Fibroblast of skin of back (primary cell): Measurements from ENCODE around the gene STX1B.

Experiments used
- DNase-seq: peaks from one replicate; pipeline ENCODE4 v3.0.0-alpha.2; 2013

The STX1B gene

DNA sequence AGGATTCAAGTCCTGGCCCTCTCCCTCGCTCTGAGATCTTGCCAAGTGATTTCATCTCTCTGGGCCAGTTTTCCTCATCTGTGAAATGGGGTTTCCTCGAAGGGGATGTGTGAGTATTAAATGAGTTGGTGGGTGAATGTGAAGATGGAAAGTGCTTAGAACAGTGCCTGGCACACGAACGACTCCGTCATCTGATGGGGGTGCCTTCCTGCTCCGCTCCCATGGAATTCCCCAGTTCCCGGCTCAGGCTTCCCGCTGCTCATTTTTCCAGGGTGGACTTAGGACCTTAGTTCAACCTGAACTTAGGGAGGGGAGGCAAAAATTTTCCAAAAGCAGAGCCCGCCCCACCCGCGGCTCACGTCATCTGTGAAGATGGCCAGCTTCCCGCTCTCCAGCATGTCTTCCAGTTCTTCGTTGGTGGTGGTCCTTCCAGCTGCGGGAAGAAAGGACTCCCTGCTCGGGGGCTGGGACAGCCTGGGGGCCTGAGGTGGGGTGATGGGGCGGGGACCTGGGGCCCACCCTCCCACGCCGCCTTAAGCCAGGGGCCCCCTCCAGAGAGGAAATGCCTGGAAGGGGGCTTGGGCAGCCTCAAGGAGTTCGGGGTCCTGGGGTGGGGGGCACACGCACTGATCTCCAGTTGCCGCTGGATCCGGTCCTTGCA is 14.0 kb downstream of the STX1B start:
- DNase-seq = no peak

DNA sequence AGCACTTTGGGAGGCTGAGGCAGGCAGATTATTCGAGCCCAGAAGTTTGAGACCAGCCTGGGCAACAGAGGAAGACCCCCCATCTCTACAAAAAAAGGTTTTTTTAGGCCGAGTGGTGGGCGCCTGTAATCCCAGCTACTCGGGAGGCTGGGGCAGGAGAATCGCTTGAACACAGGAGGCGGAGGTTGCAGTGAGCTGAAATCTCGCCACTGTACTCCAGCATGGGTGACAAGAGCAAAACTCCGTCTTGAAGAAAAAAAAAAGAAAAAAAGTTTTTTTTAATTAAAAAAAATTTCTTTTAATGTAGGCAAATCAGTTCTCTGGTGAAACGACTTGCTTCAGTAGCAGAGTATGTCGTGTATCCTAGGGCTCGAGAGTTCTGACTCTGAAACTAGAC is 14.5 kb downstream of the STX1B start:
- DNase-seq = no peak

DNA sequence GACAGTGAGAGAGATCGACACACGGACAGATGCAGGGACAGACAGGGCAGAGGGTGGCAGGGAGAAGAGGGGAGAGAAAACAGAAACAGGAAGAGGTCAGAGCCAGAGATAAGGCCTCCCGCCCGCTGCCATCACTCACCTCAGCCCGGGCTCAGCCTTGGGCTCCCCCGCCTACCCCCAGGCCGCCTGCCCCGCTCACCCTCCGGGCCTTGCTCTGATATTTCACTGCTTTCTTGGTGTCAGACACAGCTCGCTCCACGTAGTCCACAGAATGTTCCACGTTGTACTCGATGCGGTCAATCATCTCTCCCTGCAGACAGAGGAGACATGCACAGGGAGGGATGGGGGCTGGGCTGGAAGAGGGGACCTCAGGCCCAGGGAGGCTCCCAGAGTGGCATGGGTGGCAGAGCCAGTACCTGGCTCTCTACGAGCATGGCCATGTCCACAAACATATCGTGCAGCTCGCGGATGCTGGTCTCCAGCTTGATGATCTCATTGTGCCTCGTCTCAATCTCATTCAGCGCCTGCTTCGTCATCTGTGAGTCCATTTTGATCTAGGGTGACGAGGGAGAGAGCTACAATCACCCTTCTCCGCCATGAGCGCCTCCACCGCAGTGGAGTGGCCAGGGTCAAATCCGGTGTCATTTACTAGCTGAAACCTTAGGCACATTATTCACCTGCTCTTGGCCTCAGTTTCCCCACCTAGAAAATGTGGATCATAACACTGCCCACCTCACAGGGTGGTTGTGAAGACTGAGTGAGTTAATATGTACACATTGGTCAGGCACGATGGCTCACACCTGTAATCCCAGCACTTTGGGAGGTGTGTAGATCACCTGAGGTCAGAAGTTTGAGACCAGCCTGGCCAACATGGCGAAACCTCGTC is 17.3 kb downstream of the STX1B start:
- DNase-seq = no peak

DNA sequence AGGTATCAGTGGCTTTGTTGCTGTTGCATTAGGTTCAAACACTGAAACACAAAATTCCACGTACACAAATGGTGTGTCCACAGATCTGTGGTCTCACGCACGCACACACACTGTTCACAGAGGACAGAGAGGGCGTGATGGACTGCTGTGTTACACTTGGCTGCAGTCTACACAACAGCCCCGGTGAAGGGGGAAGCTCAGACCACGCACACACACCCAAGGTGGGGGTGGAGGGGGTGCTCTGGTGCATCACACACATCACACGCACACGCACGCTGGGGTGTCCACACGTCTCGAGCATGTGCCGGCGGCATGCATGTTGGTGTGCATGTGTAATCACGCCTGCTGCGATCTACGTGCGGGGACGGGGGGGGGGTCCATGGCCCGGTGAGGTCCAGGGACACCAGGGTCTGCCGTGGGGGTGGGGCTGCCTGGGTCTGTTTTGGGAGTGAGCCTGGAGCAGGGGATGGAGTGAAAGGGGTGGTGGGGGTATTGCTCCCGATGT is 18.1 kb downstream of the STX1B start:
- no peak for DNase-seq

DNA sequence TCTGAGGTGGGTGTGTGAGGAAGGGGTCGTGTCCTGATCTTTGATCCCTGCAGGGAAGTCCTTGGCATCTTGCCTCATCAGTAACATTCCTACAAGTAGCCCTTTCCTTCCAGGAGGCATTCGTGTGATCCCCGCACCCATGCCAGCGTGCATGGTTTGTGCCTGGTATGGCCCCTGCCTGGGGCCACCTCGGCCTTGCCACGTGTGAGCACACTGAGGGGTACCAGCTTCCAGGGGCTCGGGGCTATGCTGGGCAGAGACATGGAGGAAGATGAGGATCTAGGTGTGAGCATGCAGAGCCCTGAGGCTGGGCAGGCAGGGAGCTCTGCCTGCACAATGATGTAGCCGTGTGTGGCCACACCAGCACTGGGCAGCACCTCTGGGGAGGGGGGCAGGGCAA is 19.4 kb downstream of the STX1B start:
- DNase-seq = no peak

DNA sequence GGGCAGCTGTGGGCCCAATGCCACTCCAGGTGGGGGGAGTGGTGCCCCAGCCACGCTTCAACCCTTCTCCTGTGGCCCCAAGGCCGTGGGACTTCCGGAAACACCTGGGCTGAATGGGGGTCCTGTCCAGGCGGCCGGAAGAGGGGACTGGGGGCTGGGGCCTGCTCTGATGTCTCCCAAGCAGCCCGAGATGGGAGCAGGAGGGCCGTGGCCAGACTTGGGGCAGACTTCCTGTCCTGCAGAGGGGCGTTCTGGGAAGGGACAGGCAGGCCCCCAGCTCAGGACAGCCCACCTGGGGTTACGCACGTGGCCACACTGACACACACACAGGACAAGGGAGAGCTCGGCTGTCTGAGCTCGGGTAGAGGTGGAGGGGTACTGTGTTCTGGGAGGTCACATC is 20.3 kb downstream of the STX1B start:
- no peak for DNase-seq

DNA sequence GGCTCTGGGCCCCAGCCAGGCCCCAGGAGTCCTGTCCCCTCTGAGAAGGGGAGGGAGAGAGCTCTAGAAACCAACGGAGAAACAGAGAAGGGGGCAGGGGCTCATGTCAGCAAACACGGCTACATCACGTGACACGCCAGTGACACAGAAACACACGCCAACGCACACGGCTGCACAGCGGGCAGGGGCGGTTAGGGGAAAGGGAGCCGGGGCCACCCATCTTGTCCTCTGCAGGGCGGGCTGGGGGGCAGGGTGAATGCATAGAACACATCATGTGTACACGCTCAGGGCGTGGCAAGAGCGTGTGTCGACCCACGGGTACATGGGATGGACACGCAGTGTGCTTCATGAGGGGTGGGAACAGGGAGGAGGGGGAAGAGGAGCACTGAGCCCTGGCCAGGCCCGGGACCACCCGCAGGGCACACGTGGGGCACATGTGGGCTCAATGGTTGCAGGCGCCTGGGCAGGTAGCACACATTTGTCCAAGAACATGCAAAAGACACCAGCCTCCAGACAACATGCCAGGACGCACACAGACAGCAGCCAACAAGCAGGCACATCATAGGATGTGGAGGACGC is 20.9 kb downstream of the STX1B start:
- no peak for DNase-seq

DNA sequence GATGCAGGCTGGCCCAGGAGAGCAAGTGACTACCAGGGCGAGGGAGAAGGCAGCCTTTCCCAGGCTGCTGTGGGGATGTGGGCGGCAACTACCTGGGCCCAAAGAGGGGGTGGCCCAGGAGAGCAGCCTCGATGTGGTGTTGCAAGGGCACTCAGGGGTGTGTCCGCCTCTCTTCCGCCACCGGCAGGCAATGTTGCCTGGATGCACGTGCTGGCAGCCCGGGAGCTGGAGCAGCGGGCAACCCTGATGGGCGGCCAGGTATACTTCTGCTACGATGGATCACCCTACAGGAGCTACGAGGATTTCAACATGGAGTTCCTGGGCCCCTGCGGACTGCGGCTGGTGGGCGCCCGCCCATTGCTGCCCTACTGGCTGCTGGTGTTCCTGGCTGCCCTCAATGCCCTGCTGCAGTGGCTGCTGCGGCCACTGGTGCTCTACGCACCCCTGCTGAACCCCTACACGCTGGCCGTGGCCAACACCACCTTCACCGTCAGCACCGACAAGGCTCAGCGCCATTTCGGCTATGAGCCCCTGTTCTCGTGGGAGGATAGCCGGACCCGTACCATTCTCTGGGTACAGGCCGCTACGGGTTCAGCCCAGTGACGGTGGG is 22.8 kb downstream of the STX1B start:
- no peak for DNase-seq

DNA sequence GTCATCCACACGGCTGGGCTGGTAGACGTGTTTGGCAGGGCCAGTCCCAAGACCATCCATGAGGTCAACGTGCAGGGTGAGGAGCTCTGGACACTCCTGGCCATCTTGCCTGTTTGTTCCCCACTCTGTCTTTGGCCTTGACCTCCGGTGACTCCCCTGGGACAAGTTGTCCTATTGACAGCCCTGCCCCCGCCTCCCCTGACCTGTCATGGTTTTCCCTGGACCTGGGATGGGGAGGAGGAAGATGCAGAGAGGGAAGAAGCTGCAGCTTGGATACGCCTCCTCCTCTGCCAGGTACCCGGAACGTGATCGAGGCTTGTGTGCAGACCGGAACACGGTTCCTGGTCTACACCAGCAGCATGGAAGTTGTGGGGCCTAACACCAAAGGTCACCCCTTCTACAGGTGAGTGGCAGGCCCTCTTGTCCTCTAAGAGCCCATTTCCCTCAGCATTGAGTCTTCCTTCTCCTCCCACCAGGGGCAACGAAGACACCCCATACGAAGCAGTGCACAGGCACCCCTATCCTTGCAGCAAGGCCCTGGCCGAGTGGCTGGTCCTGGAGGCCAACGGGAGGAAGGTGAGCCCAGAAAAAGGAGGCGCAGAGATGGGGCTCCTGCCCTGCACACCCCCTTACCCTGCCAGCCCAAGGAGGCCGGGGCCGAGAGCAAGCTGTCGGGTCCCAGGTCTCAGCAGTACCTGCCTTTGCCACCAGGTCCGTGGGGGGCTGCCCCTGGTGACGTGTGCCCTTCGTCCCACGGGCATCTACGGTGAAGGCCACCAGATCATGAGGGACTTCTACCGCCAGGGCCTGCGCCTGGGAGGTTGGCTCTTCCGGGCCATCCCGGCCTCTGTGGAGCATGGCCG is 24.1 kb downstream of the STX1B start:
- no peak for DNase-seq

DNA sequence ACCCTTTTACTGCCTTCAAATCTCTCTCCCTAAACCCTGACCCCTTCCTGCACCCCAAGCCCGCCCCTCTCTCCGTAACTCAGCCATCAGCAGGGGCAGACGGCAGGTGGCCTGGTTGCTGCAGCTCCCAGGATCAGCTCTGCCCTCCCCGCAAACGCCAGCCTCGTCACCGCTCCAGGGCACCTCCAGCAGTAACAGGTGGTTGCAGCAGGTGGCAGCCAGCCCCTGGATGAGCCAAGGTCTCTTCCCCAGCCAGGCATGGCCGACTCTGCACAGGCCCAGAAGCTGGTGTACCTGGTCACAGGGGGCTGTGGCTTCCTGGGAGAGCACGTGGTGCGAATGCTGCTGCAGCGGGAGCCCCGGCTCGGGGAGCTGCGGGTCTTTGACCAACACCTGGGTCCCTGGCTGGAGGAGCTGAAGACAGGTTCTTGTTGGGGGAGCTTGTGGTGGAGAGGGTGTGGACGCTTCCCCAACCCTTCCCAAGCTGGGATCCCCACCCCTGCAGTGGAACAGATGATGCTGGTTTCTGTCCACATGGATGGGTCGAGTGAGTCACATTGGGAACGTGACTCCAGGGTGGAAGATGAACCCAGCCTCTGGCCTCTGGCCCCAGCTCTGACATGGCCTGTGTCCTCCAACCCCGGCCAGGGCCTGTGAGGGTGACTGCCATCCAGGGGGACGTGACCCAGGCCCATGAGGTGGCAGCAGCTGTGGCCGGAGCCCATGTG is 24.9 kb downstream of the STX1B start:
- no peak for DNase-seq

DNA sequence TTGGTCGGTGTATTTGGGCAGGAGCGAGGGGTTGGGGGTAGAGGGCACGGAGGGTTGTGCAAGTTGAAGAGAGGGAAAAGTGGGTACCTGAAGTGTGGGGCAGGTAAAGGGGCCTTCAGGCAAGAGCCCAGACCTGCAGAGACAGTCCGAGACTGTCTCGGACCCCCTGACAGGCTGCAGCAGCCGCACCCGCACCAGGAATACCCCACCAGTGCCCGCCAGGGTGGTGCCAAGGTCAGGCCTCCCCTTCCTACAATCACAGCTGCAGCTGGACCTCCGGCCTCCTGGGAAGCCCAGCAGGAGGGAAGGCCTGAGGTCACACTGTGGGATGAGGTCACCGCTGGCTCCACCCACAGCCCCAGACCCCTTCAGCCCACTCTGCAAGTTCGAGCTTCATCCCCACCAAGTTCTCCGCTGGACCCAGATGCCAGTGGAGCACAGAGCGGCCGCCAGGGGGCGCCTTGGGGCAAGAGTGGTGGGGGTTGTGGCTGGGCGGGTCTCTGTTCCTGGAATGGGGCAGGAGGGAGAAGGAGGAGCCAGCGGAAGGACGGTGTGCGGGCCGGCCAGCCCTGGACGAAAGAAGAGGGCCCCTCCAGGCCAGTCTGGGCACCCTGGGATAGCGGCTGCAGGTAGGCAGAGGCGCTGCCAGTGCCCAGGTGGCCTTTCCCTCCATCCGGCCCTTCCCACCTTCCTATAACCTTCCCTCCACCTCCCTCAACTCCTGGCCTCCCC is 25.6 kb downstream of the STX1B start, which contains the start of gene HSD3B7:
HSD3B7 (plus strand) TSS at position 539 of the 732 bp plus-strand sequence. CDS start 452 bp downstream, outside the sequence.
- peak; percentile 72 for DNase-seq

DNA sequence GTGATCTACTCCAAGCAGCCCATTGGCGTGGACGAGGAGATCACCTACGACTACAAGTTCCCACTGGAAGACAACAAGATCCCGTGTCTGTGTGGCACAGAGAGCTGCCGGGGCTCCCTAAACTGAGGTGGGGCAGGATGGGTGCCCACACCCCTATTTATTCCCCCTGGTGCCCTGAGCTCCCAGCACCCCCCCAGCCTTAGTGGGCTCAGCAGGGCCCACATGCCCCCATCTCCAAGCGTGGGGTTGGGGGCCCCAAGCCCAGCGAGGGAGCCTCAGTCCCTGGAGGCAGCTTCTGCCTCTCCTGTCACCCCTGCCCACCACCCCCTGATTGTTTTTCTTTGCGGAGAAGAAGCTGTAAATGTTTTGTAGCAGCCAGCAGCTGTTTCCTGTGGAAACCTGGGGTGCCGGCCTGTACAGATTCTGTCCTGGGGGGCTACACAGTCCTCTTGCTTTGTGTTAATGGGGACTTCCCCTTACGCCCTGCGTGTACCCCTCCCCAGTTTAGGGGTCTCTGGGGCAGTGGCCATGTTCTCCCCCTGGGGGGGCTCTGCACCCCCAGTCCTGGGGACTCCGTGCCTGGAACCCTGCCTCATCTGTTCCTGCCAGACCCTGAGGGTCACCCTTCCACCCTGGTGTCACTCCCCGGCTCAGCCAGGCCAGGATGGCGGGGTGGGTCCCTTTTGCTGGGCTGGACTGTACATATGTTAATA is 26.4 kb downstream of the STX1B start:
- DNase-seq = no peak

DNA sequence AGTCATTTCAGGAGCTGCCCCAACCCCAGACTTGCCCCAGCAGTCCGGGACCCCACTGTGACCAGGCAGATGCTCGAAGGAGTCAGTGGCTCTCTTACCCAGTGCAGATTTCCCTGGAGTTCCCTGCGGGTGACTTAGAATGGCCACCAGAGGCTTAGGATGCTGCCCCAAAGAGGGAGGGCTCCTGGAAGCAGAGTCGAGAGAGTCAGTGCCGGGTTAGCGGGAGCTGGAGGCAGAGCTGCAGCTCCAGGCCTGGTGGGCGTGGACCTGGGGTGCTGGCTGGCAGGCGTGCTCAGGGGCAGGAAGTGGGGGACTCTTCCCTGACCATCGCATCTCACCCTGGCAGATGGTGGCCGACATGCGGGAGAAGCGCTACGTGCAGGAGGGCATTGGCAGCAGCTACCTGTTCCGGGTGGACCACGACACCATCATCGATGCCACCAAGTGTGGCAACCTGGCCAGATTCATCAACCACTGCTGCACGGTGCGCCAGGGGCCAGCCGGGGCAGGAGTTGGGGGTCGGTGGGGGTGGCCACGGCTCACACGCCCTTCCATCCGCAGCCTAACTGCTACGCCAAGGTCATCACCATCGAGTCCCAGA is 27.0 kb downstream of the STX1B start:
- DNase-seq = no peak

DNA sequence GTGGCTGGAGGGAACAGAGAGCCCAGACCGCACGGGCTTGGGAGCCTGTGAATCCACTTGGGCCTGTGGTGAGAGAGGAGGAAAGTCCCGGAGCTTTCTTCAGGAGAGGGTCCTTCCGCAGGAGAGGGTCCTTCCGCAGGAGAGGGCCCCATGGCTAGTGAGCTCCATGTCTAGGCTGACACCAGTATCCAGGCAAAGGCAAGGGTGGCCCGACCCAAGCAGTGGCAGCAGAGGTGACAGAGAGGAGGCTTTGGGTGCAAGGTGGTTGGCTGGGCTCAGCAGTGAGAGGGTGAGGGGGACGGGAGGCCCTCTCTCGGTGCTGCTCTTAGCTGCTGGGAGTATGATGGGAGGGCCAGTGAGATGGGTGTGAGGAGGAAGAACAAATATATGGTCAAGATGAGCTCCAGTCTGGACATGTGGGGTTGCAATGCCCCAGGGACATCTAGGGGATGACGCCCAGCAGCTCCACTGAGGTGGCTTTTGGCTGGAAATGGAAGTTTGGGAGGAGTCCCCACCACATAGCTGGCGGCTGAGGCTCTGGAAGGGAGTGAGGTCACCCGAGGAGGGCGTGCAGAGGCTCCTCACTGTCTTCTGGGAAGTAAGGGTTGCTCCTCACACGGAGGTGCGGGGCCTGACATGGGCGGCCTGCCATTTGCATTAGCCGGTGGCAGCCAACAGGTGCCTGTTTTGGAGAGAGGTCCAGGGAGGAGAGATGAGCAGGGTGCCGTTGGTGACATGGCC is 27.7 kb downstream of the STX1B start:
- peak; percentile 32 for DNase-seq

DNA sequence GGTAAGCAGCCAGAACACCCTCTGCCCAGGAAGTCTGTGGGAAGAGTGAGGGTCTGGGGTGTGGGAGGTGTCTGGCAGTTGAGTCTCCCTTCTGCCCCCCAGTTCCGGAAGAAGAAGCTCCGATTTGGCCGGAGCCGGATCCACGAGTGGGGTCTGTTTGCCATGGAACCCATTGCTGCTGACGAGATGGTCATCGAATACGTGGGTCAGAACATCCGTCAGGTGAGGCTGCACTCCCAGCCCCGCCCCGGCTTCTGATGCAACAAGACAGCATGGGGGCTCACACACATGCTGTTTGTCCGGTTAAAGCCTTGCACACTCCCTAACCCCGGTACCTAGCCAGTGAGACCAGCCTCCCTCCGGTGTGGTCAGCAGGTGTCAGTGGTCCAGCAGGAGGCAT is 29.5 kb downstream of the STX1B start:
- DNase-seq = no peak

DNA sequence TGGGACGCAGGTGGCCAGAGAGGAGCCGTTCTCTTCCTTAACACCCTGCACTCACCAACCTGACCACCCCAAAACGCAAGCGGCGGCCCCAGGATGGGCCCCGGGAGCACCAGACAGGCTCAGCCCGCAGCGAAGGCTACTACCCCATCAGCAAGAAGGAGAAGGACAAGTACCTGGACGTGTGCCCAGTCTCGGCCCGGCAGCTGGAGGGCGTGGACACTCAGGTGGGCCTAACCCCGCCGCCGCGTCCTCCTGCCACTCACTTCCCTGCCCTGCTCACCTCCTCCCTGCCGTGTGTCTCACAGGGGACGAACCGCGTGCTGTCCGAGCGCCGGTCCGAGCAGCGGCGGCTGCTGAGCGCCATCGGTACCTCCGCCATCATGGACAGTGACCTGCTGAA is 30.0 kb downstream of the STX1B start:
- DNase-seq = no peak

DNA sequence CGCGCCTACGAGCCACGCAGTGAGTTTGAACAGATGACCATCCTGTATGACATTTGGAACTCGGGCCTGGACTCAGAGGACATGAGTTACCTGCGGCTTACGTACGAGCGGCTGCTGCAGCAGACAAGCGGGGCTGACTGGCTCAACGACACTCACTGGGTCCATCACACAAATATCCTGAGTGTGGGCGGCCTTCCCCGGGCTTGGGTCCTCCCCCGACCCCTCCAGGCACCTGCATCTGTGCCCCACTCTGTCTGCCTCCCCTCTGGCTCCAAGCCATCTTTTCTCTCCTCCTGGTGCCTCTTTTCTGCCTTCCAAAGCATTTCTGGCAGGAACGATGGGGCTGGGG is 30.4 kb downstream of the STX1B start:
- DNase-seq = no peak

DNA sequence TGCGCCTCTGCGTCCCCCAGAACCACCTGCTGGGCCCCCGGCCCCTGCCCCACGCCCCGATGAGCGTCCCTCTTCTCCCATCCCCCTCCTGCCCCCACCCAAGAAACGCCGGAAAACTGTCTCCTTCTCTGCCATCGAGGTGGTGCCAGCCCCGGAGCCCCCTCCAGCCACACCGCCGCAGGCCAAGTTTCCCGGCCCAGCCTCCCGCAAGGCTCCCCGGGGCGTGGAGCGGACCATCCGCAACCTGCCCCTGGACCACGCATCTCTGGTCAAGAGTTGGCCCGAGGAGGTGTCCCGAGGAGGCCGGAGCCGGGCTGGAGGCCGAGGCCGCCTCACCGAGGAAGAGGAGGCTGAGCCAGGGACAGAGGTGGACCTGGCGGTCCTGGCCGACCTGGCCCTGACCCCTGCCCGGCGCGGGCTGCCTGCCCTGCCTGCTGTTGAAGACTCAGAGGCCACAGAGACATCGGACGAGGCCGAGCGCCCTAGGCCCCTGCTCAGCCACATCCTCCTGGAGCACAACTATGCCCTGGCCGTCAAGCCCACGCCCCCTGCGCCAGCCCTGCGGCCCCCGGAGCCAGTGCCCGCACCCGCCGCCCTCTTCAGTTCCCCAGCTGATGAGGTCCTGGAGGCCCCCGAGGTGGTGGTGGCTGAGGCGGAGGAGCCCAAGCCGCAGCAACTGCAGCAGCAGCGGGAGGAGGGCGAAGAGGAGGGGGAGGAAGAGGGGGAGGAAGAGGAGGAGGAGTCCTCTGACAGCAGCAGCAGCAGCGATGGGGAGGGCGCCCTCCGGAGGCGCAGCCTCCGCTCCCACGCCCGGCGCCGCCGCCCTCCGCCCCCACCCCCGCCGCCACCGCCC is 31.0 kb downstream of the STX1B start:
- DNase-seq = no peak
